Measurements from ENCODE around the gene ZCCHC2.

DNA sequence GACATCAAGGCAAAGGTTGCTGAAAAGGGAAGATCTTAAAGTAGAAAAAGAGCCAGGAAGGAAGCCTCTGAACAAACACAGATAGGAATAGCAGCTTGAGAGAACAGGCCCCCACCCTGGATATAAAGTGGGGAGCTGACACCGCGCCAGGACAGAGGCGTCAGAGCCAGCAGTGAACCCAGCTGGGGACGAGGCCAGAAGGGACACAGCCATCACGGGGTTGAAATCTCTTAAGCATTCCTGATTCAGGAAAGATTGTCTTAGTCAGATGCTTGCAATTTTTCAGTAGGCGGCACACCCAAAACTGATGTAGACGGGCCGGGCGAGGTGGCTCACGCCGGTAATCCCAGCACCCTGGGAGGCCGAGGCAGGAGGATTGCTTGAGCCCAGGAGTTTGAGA is 98.7 kb downstream of the ZCCHC2 start:
- TF ChIP-seq GATA3 (IDR thresholded peaks at IDR 0.05; ENCODE audit: low read depth, low read length) (no peak), GATA2 (IDR thresholded peaks at IDR 0.05; ENCODE audit: low read depth, low read length) (no peak)
